GM18868 (cell line): ENCODE results near the gene SVOP.
"Not testable (repeated sequence)": the region's sequence is repeated elsewhere in the genome, so short reads cannot be mapped to it uniquely, and the experiment has no call there.

Experiments
- ATAC-seq: cut with Tn5 transposase; IDR thresholded peaks from one replicate; pipeline ENCODE4 v1.9.1; 2021; ENCODE audit warnings: mild to moderate bottlenecking, moderate library complexity; ENCODE audit not compliant: unreplicated experiment

SVOP gene

DNA sequence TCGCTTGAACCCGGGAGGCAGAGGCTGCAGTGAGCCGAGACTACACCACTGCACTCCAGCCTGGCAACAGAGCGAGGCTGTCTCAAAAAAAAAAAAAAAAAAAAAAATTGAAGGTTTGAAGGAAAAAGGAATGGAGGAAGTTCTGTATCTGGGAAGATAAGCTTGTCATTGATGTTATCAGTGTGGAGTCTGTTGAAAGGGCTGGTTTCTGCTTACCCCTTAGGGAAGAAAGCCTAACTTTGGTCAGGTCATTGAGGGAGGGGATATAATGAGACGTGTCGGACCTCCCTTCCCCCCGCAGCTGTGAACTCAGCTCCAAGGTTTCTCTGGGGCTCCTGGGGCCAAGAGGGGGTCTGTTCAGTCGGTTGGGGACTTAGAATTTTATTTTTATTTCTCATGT, 124.5 kb downstream of the SVOP start:
- no peak for ATAC-seq

- no peak for ATAC-seq
Measured at GRCh38 chr12:108895220-108895802, 125.6 kb downstream of the SVOP start.

- ATAC-seq, result no peak
Measured at GRCh38 chr12:108890208-108890607, 130.7 kb downstream of the SVOP start.

DNA sequence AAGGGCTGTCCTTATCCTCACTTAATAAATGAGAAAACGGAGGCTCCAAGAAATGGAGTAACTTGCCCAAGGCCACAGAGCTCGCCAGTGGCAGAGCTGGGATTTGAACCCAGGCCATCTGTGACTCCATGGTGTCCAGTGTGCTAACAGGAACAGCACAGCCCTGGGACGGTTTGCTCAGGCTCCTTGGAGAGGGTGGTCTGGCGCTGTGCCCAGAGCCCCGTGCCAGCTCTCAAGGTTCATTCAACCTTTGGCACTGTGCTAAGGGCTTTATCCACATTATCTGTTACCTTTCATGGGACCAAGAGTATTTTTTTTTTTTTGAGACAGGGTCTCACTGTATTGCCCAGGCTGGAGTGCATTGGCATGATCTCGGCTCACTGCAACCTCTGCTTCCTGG, 132.8 kb downstream of the SVOP start:
- no peak for ATAC-seq

DNA sequence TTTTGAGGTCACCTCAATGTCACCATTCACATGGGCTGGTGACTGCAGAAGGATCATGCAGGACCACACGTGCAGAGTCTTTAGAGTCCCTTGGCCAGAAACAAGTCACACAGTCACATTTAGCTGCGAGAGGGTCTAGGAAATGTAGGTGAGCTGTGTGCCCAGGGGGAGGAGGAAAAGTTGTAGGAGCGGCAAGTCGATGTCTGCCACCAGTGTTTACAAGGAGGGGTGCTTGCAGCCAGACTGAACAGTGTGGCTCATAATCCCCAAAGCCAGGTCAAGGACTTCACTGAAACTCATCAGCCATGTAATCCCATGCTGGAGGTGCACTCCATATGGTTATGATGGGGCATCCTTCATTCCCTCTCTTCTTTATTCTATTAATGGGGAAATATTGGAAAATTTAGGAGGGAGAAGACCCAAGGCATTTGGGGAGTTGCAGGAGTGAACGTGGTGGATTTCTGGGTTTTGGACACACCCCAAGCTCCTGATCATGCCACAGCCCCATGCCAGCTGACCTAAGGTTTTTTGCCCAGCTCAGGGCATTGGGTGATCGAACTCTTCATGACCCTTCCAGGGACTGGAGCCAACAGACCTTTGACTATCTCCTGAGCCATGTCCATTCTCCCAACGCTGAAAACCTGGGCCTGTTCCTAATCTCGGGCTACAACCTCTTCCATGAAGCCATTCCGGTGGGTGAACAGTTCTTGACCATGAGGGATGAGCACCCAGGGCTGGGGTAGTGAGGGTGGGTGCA, 133.8 kb downstream of the SVOP start:
- ATAC-seq, result no peak

GRCh38 chr12:108884116-108885012, 136.5 kb downstream of the SVOP start:
- ATAC-seq, result no peak

GRCh38 chr12:108881953-108882352, 138.9 kb downstream of the SVOP start:
- no peak for ATAC-seq

DNA sequence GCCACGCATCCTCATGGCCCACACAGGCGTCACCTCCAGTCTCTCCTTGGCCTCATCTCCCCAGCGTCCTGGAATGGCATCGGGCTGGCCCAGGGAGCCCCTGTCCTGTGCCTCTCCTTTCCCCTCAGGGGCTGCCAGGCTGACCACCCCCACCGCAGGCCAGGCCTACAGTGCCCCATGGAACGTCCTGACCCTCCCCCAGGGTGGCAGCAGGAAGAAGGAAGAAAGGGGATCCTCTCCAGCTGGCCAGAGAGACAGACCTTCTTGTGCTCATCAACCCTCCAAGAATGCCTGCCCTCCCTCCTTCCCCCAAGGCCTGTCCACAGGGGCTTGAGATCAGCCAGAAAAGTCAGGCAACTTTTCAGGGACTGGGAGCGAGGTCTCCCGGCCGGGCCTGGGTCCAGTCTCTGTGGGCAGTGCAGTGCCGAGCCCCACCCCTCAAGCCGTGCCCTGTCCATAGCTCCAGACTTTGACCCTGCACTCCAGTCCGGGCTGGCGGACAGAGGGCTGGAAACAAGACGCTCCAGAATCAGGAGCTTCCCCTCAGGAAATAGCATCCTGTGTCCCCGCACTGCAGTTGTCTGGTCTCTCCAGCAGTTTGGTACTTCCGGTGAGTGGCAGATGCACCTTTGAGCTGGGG, 141.1 kb downstream of the SVOP start, which contains the start of gene DAO:
DAO (plus strand) TSS at position 478 of the 640 bp plus-strand sequence. CDS start 4,915 bp downstream, outside the sequence.
- no peak for ATAC-seq

GRCh38 chr12:108876550-108876949, 144.3 kb downstream of the SVOP start:
- no peak for ATAC-seq

DNA sequence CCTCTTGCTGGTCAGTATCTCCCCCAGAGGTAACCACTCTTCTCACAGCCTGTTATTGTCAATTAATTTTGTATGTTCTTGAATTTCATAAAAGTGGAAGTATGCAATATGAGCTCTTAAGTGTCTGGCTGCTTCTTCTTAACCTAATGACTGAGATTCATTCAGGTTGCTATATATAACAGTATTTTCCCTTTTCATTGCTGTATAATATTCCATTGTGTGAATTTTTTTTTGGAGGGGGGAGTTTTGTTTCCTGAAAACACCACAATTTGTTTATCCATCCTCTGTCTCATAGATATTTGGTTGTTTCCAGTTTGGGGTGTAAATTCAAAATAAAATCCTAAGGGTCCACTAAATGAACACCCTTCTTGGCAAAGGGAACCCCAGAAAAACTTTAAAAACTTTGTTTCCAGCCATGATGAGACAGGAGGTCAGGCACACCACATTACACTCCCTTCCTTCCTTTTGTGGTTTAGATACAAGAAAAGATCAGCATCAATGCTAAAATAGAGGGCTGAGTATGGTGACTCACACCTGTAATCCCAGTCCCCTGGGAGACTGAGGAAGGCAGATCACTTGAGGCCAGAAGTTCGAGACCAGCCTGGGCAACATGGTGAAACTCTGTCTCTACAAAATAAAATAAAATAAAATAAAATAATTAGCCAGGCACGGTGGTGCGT, 145.0 kb downstream of the SVOP start:
- ATAC-seq, result no peak

GRCh38 chr12:108875280-108875679, 145.6 kb downstream of the SVOP start:
- ATAC-seq, result no peak

- ATAC-seq, result no peak
Measured at GRCh38 chr12:108868781-108869180, 152.1 kb downstream of the SVOP start.

GRCh38 chr12:108866083-108866482, 154.8 kb downstream of the SVOP start:
- not testable (repeated sequence) for ATAC-seq

GRCh38 chr12:108865169-108865568, 155.7 kb downstream of the SVOP start:
- ATAC-seq, result no peak

DNA sequence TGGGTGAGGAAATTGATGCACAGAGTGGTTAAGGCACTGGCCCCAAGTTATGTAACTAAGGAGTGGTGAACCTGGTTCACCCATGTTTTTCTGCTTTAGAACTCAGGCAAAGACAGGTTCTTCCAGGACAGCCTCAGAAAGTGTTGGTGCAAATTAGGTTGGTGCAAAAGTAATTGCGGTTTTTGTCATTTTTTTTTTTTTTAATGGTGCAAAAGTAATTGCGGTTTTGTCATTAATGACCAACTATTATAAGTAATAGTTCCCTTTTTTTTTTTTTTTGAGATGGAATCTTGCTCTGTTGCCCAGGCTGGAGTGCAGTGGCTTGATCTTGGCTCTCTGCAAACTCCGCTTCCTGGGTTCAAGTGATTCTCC, 158.3 kb downstream of the SVOP start:
- ATAC-seq, result no peak

- no peak for ATAC-seq
Measured at GRCh38 chr12:108861878-108862587, 158.8 kb downstream of the SVOP start.

GRCh38 chr12:108860443-108860842, 160.4 kb downstream of the SVOP start:
- no peak for ATAC-seq

GRCh38 chr12:108859923-108860291, 161.0 kb downstream of the SVOP start:
- no peak for ATAC-seq

- ATAC-seq, result not testable (repeated sequence)
Measured at GRCh38 chr12:108859141-108859922, 161.5 kb downstream of the SVOP start.
